Astrocyte (in vitro differentiated cells and primary cell): ENCODE results near the gene MEGF6.

Experiments used
- CTCF ChIP-seq: IDR thresholded peaks from 2 replicates; pipeline ENCODE4 v1.5.1; 2011; ENCODE audit warnings: low read depth, mild to moderate bottlenecking, inconsistent platforms, low read length, moderate library complexity; ENCODE audit not compliant: insufficient read depth
- EZH2 ChIP-seq: IDR thresholded peaks from 2 replicates; pipeline ENCODE4 v1.6.1; 2012; ENCODE audit warnings: mild to moderate bottlenecking, low read length, inconsistent platforms; ENCODE audit not compliant: insufficient read depth

DNA sequence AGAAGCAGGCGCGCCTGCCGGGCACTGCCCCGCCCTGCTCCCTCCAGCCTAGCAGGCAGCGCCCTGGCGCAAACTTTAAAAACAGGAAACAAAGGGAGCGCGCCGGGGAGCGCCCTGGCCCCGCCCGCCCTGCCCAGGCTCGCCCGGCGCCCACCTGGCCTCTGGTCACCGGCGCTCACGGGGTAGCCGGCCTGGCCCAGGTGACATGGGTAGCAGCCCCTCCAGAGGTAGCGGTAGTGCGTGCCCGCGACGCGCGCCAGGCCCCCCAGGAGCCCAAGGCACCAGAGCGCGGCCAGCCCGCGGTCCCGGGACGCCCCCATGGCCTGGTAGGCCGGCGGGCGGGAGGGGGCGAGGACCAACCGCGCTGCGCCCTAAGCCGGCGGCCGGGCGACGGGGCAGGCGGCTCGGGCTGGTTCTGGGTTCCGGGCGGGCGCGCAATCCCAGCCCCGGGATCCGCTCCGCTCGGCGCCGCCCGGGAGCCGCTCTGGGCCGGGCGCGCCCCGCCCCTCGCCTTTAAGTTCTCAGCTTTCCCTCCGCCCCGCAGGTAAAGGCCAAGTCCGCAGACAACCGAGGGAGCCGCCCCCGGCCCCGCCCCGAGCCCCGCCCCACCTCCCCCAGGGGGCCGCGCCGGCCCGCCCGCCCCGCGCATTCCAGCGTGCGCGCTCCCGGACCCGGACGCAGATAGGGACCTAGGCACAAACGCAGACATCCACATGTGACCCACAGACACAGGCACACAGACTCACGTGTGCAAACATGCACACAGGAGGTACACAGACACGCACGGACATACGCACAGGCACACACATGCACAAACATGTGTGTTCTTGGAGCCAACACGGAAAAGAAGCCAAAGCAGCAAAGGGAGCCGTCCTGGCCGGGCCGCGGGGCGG lies 80.1 kb downstream of the MEGF6 start:
- TF ChIP-seq CTCF (no peak), EZH2 (no peak)
